Fibroblast of pulmonary artery (primary cell): ENCODE results near the gene FLOT2.
"Not testable (repeated sequence)": the region's sequence is repeated elsewhere in the genome, so short reads cannot be mapped to it uniquely, and the experiment has no call there.

Source experiments
- DNase-seq: peaks from one replicate; pipeline ENCODE4 v3.0.0-alpha.2; 2010; ENCODE audit warnings: low read depth
- H3K4me3 ChIP-seq: replicated peaks from 2 replicates; pipeline ENCODE4 v1.5.1; 2011; ENCODE audit warnings: low read depth, mild to moderate bottlenecking, control low read depth, low read length, moderate library complexity
- TF ChIP-seq, protein P1 (sequence below): IDR thresholded peaks from 2 replicates; pipeline ENCODE4 v1.5.1; 2011; ENCODE audit warnings: mild to moderate bottlenecking, control low read depth, low read length, inconsistent platforms; ENCODE audit errors: missing control alignments

The FLOT2 gene

DNA sequence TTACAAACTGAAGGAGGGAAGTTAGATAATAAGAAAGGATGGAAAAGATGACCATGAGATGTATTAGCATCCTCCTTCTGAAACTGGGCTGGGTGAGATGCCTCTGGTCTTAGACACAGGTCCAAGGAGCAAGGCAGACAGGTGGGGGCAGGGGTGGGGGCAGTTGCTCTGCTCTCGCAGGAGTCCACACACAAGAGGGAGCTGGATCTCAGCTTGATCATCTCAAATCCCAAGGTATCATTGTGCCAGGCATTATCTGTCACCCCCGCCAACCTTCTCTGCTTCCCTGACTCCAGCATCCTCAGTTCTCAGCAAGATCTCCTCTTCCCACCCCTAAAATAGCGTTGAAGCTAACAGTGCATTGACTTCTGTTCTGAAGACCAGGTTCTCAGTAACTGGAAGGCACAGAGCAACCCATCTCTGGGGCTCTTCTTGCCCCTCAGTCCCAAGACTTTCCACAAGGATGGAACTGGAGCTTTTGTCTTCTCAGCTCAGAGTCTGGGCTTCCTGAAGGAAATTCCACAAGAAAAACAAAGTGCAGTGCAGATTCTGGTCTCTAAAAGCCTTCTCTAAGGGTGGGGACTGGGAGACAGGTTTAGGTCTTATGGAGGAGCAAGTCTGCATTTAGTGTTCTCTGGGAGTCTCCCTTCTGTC, 1.6 kb downstream of the FLOT2 start:
- DNase-seq = no peak
- TF ChIP-seq, protein P1, sequence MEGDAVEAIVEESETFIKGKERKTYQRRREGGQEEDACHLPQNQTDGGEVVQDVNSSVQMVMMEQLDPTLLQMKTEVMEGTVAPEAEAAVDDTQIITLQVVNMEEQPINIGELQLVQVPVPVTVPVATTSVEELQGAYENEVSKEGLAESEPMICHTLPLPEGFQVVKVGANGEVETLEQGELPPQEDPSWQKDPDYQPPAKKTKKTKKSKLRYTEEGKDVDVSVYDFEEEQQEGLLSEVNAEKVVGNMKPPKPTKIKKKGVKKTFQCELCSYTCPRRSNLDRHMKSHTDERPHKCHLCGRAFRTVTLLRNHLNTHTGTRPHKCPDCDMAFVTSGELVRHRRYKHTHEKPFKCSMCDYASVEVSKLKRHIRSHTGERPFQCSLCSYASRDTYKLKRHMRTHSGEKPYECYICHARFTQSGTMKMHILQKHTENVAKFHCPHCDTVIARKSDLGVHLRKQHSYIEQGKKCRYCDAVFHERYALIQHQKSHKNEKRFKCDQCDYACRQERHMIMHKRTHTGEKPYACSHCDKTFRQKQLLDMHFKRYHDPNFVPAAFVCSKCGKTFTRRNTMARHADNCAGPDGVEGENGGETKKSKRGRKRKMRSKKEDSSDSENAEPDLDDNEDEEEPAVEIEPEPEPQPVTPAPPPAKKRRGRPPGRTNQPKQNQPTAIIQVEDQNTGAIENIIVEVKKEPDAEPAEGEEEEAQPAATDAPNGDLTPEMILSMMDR = no peak
- peak overlapping the region; percentile 84 for H3K4me3 ChIP-seq

DNA sequence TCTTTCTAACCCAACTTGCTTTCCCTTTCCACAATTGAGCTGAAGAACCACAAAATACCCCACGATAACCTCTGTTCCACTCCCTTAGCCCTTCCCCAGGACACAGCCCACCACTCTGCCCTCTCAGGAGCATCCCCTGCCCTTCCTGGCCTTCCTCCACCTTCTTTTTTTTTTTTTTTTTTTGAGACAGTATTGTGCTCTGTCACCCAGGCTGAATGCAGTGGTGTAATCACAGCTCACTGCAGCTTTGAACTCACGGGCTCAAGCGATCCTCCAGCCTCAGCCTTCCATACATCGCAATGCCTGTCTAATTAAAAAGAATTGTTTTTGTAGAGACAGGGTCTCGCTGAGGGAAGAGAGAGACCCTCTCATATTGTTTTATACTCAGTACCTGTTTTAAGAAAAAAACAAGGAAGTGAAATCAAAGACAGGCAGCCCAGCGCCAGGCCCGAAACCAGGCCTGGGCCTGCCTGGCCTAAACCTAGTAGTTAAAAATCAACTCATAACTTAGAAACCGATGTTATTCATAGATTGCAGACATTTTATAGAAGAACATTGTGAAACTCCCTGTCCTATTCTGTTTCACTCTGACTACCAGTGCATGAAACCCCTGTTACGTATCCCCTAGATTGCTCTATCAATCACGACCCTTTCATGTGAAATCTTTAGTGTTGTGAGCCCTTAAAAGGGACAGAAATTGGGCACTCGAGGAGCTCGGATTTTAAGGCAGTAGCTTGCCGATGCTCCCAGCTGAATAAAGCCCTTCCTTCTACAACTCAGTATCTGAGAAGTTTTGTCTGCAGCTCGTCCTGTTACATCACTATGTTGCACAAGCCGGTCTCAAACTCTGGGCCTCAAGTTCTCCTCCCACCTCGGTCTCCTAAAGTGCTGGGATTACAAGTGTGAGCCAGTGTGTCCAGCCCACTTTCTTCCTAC, 4.0 kb downstream of the FLOT2 start:
- DNase-seq = peak; percentile 53

DNA sequence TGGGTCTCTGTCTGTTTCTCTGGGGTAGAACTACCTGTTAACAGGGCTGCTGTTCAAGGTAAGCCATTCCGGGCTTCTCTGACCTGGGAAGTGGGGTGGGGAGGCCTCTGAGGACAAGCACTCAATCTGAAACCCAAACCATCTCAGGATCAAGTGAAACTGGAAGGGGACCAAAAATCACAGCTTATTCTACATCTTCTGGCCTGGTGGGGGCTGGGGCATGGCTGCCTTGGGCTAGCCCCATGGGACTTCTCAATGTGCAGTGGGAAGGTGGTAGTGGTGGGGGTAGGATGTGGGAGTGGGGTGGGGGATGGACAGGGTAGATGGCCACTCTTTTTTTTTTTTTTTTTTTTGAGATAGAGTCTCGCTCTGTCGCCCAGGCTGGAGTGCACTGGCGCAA, 5.5 kb downstream of the FLOT2 start:
- no peak for DNase-seq
- TF ChIP-seq, protein P1 = no peak
- H3K4me3 ChIP-seq = no peak overlapping the region

More for the DNA sequence above, 4.0 kb downstream of the FLOT2 start:
- H3K4me3 ChIP-seq = not testable (repeated sequence)

DNA sequence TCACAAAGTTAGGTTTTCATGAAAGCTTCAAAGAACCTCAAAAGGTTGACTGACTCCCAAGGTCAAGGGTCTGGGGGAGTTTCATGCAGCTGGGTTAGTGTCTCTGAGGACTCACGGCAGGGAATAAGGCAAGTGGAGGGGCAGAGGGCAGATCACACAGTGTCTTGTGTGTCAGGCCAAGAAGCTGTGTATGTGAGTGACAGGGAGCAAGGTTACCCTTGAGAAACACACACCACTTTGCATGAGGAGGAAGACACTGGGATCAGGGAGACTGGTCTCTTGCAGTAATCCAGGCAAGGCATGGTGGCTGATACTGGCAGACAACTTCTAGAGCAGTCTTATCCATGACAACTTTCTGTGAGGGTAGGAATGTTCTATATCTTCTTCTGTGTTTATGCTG, 6.3 kb downstream of the FLOT2 start:
- DNase-seq = no peak
- TF ChIP-seq, protein P1 = no peak
- H3K4me3 ChIP-seq = no peak overlapping the region

DNA sequence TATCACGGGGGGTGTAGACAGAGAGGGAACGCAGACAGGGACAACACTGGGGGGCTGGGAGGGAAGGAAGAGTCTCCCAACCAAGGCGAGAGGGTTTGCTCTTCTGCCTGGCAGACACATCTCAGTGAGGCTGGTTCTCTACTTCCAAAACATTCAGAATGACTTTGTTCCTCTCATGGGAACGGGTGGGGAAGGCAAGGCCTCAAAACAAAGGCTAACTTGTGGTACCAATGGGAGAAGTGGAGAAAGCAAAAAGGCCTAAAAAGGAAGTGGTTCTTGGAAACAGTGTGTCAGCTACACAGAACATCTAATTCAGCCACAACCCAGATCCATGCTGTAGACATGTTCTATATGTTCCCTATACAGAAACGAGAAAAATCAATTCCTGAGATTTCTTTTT, 7.5 kb downstream of the FLOT2 start:
- H3K4me3 ChIP-seq = no peak overlapping the region
- TF ChIP-seq, protein P1 = no peak
- no peak for DNase-seq

DNA sequence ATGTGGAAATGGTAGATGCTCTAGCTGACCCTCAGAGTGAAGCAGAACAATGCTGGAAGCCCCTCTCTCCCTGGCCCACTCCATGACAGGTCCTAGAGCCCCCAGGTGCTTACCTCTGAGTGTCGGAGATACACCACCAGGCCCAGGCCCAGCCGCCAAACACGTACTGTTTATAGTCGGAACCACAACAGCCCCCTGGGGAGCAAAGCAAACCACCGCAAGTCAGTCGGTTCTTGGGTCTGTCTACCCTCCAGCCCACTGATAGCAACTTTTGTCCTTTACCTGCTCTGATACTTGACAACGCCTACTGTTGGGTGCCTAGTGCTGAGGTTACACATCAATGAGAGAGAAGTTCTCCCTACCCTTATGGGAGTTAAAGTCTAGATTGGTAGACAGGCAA, 8.7 kb downstream of the FLOT2 start:
- no peak overlapping the region for H3K4me3 ChIP-seq
- DNase-seq = no peak
- TF ChIP-seq, protein P1 = no peak

DNA sequence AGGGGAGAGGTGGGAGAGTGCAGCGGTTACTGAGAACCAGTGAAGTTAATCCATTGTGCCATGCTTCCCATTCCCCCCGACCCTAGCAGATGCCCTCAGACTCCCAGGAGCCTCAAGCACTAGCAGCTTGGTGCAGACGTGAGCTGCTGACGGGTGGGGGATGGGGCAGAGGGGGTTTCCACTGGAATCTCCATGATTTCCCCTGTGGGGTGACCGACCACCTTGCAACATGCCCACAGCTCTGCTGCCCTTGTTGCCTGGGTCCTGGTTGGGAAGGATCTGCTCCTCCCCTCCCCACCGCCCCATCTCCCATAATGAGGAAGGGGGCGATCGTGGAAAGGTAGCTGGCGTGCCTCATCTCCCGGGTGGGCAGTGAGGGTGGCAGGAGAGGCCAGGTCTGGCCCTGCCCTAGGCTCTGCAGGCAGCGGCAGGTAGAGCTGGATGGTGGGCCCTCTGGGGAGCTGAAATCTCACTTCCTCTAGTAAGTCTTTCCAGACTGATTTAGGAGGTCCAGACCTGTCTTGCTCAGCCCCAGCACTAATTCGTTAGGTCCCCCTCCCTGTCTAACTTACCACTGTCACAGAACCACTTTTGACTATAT, 9.6 kb downstream of the FLOT2 start:
- TF ChIP-seq, protein P1 = no peak
- no peak overlapping the region for H3K4me3 ChIP-seq
- DNase-seq = no peak
